GM19395 (cell line): ENCODE data around the gene TMEM248.
"Not testable (repeated sequence)": the region's sequence is repeated elsewhere in the genome, so short reads cannot be mapped to it uniquely, and the experiment has no call there.

Experiments used
- ATAC-seq: cut with Tn5 transposase; IDR thresholded peaks from one replicate; pipeline ENCODE4 v1.9.1; 2021; ENCODE audit warnings: mild to moderate bottlenecking, moderate library complexity; ENCODE audit not compliant: unreplicated experiment

Gene TMEM248

GRCh38 chr7:66948480-66949109 is 27.6 kb downstream of the TMEM248 start:
- no peak for ATAC-seq

DNA sequence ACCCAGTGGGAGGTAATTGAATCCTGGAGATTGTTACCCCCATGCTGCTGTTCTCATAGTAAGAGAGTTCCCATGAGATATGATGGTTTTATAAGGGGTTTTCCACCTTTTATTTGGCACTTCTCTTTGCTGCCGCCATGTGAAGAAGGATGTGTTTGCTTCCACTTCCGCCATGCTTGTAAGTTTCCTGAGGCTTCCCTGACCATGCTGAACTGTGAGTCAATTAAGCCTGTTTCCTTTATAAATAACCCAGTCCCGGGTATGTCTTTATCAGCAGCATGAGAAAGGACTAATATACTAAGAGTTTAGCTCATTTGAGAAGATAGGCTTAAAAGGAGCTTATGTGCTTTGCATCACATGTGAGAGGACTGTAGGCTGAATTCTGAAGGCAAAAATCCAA is 29.3 kb downstream of the TMEM248 start:
- ATAC-seq = no peak

GRCh38 chr7:66950763-66951162 is 29.7 kb downstream of the TMEM248 start:
- no peak for ATAC-seq

GRCh38 chr7:66952343-66953043 is 31.5 kb downstream of the TMEM248 start:
- ATAC-seq = no peak

DNA sequence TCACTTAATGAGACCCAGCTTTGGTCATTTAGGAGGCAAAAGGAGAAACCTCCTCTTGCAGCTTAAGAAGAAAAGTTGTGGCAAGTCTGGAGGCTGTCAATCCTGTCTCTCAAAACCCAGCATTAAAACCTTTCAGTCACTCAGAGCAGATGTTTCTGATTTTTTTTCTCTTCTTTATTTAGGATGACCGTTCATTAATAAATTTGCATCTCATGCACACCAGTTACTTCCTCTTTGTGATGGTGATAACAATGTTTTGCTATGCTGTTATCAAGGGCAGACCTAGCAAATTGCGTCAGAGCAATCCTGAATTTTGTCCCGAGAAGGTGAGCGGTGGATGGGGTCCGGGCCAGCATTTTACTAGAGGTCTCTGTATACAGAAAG is 32.0 kb downstream of the TMEM248 start:
- ATAC-seq = no peak

GRCh38 chr7:66957595-66958290 is 36.7 kb downstream of the TMEM248 start:
- no peak for ATAC-seq

- no peak for ATAC-seq
These were observed 37.7 kb downstream of the TMEM248 start for GRCh38 chr7:66958538-66959350.

DNA sequence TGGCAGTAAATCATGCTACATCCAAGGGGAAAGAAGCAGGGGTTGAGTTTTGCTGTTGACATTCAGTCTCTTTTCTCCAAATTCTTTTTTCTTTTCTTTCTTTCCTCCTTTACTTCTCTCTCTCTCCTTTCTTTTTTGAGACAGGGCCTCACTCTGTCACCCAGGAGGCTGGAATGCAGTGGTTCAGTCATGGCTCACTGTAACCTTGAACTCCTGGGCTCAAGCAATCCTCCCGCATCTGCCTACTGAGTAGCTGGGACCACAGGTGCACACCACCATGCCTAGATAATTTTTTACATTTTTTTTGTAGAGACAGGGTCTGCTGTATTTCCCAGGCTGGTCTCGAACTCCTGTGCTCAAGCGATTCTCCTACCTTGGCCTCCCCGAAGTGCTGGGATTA is 39.2 kb downstream of the TMEM248 start:
- ATAC-seq = no peak

DNA sequence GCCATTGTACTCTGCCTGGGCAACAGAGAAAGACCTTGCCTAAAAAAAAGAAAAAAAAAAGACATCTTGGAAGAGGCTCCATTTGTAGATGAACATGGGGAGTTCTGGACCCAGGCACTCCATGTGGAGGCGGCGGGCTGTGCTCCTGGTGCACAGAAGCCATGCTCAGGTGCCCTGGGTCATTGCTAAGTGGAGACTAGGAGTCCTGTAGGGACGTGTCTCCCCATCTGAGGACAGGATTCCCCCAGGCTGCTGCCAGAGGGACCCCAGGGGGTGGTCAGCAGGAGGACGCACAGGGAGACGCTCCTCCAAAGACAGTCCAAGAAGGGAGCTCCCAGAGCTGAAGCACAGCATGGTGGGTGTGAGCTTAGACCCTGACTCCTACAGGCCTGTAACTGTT is 40.1 kb downstream of the TMEM248 start:
- no peak for ATAC-seq

- no peak for ATAC-seq
These were observed 43.4 kb downstream of the TMEM248 start for GRCh38 chr7:66964411-66964810.

GRCh38 chr7:66967029-66967428 is 46.0 kb downstream of the TMEM248 start:
- no peak for ATAC-seq

DNA sequence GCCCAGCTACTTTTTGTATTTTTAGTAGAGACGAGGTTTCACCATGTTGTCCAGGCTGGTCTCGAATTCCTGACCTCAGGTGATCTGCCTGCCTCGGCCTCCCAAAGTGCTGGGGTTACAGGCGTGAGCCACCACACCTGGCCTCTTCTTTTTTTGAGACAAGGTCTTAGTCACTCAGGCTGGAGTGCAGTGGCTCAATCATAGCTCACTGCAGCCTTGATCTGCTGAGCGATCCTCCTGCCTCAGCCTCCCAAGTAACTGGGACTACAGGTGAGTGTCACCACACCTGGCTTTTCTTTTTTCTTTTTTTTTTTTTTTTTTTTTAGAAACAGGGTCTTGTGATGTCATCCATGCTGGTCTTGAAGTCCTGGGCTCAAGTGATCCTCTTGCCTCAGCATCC is 48.0 kb downstream of the TMEM248 start:
- ATAC-seq = not testable (repeated sequence)

DNA sequence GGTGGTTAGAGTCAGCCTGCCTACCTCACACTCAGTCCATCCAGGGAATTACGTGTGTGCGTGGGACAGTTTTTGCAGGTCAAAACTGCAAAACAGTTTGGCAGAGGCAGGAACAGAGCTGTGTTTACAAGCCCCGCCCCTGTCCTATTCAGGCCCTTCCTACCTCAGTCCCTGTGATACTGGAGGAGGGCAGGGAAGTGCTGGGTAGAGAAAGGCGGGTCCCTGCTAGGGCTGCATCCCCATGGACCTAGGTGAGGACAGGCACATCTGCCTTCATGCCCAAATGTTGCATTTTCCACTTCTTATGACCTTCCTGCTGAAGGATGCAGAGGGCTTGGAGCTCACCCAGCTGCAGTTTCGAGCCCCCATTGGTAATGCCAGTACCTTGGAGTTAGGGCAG is 49.3 kb downstream of the TMEM248 start:
- no peak for ATAC-seq

DNA sequence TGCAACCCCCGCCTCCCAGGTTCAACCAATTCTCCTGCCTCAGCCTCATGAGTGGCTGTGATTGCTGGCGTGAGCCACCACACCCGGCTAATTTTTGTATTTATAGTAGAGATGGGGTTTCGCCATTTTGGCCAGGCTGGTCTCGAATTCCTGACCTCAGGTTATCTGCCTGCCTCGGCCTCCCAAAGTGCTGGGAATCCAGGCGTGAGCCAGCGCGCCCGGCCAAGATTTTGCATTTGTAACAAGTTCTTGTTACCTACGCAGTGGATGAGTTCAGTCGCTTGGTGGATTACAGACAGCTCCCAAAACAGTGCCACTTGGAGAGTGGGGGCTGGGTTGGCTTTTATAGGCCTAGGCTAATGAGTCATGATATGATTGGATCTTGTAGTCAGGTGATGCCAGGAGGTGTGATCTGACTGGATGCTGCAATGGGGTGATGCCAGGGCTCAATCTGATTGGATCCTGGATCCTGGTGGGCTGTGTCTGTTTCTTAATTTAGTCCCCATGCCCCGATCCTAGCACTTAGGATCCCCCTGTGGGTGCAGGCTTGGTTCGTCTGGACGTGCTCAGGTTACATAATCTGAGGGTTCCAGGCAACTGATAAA is 54.1 kb downstream of the TMEM248 start:
- no peak for ATAC-seq

GRCh38 chr7:66978312-66978711 is 57.3 kb downstream of the TMEM248 start:
- ATAC-seq = not testable (repeated sequence)

- not testable (repeated sequence) for ATAC-seq
These were observed 58.0 kb downstream of the TMEM248 start for GRCh38 chr7:66979013-66979412.

- ATAC-seq = not testable (repeated sequence)
These were observed 59.3 kb downstream of the TMEM248 start for GRCh38 chr7:66980336-66980735.

- not testable (repeated sequence) for ATAC-seq
These were observed 68.5 kb downstream of the TMEM248 start for GRCh38 chr7:66989552-66989951.

GRCh38 chr7:66994051-66994450 is 73.0 kb downstream of the TMEM248 start:
- ATAC-seq = not testable (repeated sequence)

DNA sequence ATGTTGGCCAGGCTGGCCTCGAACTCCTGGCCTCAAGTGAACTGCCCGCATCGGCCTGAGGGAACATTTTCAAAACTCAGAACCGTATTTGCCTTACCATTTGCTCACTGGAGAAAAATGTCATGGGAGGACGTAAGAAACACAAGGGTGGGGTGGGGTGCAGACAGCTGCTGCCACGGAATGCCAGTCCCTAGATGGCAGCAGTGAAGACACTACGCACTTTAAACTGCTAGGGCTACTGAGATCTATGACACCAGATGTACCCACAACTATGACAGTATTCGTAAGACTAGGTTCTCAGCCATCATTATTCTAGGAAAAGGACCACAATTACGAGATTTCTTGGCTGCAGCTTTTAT is 73.6 kb downstream of the TMEM248 start:
- ATAC-seq = peak; percentile 31
